K562 (cell line): ENCODE data around the gene DIO3.

ENCODE experiments used
- EP300 ChIP-seq: IDR thresholded peaks from 2 replicates; pipeline ENCODE4 v1.6.1; 2012; ENCODE audit warnings: low read length, improper control_type of control experiment
- FOSL1 ChIP-seq: fragments of 200-800 bp; sonication (Bioruptor generic); conservative IDR thresholded peaks from 2 replicates; pipeline ENCODE4 v1.6.1; 2016; ENCODE audit warnings: missing genetic modification characterization, missing compliant biosample characterization
- MEF2A ChIP-seq: IDR thresholded peaks from 2 replicates; pipeline ENCODE4 v1.6.1; 2011; ENCODE audit warnings: low read depth, mild to moderate bottlenecking, low read length, moderate library complexity; ENCODE audit not compliant: control insufficient read depth

DNA sequence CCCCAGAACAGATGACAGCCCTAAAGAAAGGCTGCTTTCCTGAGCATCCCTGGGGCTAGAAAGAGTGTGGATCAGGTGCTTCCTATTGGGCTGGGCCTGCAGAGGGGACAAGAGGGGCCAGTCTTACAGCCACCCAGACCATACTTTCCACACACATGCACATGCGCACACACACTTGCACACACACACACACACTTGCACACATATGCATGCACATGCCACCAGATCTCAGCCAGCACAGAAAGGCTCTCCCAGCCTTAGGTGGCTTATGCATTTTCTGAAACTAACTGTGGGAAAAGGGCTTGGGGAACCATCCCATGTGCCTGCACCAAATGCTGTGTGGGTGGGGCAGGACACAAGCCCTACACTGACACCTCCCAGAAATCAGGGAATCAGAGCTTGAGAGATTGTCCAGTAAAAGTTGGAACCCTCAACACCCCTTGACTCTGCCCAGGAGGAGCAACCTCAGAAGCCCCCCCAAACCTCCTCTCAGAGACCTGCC is 2.5 kb upstream of the DIO3 start:
- TF ChIP-seq MEF2A (no peak), EP300 (no peak), FOSL1 (tag) (no peak)
